HEK293 (cell line): ENCODE data around the gene TTLL5.
A peak's percentile ranks its signal among the peaks of the same experiment; 100 is the strongest.

Experiments
- CTCF ChIA-PET: fragments of 350-600 bp; formaldehyde crosslinking; extraction: SDS; loops from one replicate; lab custom pipeline; 2021; ENCODE audit warnings: antibody characterized with exemption; lab: Yijun Ruan, JAX
- POLR2A ChIA-PET: fragments of 300-600 bp; formaldehyde crosslinking; extraction: SDS; loops from one replicate; lab custom pipeline; 2020; ENCODE audit warnings: antibody characterized with exemption, inconsistent platforms; lab: Yijun Ruan, JAX
- H3K27ac ChIP-seq: fragments of 200-500 bp; sonication (Bioruptor generic); 2 replicates; pipeline ENCODE4 v1.5.1; 2014; ENCODE audit warnings: low read depth, low read length, control low read depth, inconsistent platforms; ENCODE audit errors: extremely low read depth
- H3K36me3 ChIP-seq, 2 experiments: fragments of 200-500 bp in 1 of 2; sonication (Bioruptor generic) in 1 of 2; 1 replicate in 1 of 2; 2 replicates in 1 of 2; pipeline ENCODE4 v1.5.1; 2014 to 2017; ENCODE audit warnings: inconsistent platforms in 2 of 2, low read length in 2 of 2; ENCODE audit not compliant: control insufficient read depth in 2 of 2, insufficient read depth in 1 of 2
- H3K4me1 ChIP-seq: fragments of 200-500 bp; sonication (Bioruptor generic); 2 replicates; pipeline ENCODE4 v1.5.1; 2014; ENCODE audit warnings: mild to moderate bottlenecking, low read length, inconsistent platforms; ENCODE audit not compliant: control insufficient read depth, insufficient read depth
- H3K4me3 ChIP-seq: 2 replicates; pipeline ENCODE4 v1.5.1; 2011; ENCODE audit warnings: low read depth, mild to moderate bottlenecking, control low read depth, low read length, moderate library complexity
- H3K9me3 ChIP-seq: fragments of 200-500 bp; sonication (Bioruptor generic); 2 replicates; pipeline ENCODE4 v1.5.1; 2014; ENCODE audit warnings: low read depth, low read length, inconsistent platforms; ENCODE audit not compliant: control insufficient read depth, insufficient read depth
- ATF2 ChIP-seq: fragments of 450-650 bp; formaldehyde crosslinking; IDR thresholded peaks from 2 replicates; pipeline ENCODE4 v1.5.1; 2016; ENCODE audit warnings: missing biosample characterization, missing genetic modification characterization, low read depth
- BCL11B ChIP-seq: fragments of 450-650 bp; formaldehyde crosslinking; IDR thresholded peaks from 2 replicates; pipeline ENCODE4 v1.5.1; 2016; ENCODE audit warnings: low read depth, missing biosample characterization, missing genetic modification characterization
- CTCF ChIP-seq: fragments of 450-650 bp; formaldehyde crosslinking; IDR thresholded peaks from 2 replicates; pipeline ENCODE4 v1.5.1; 2016; ENCODE audit warnings: missing biosample characterization, missing genetic modification characterization
- SCRT2 ChIP-seq: fragments of 450-650 bp; formaldehyde crosslinking; IDR thresholded peaks from 2 replicates; pipeline ENCODE4 v1.5.1; 2016; ENCODE audit warnings: missing biosample characterization, missing genetic modification characterization
- SP3 ChIP-seq: fragments of 450-650 bp; formaldehyde crosslinking; IDR thresholded peaks from 2 replicates; pipeline ENCODE4 v1.5.1; 2016; ENCODE audit warnings: missing biosample characterization, missing genetic modification characterization
- SP7 ChIP-seq: fragments of 450-650 bp; formaldehyde crosslinking; IDR thresholded peaks from 2 replicates; pipeline ENCODE4 v1.5.1; 2016; ENCODE audit warnings: missing biosample characterization, missing genetic modification characterization
- ZBTB1 ChIP-seq: fragments of 450-650 bp; formaldehyde crosslinking; IDR thresholded peaks from 2 replicates; pipeline ENCODE4 v1.5.1; 2016; ENCODE audit warnings: missing biosample characterization, missing genetic modification characterization
- ZBTB11 ChIP-seq: fragments of 450-650 bp; formaldehyde crosslinking; conservative IDR thresholded peaks from 2 replicates; pipeline ENCODE4 v1.5.1; 2016; ENCODE audit warnings: low read depth, missing biosample characterization, missing genetic modification characterization
- ZBTB48 ChIP-seq: fragments of 450-650 bp; formaldehyde crosslinking; IDR thresholded peaks from 2 replicates; pipeline ENCODE4 v1.5.1; 2016; ENCODE audit warnings: missing biosample characterization, missing genetic modification characterization
- ZBTB7A ChIP-seq: fragments of 450-650 bp; formaldehyde crosslinking; IDR thresholded peaks from 2 replicates; pipeline ENCODE4 v1.5.1; 2016; ENCODE audit warnings: low read depth, missing biosample characterization, missing genetic modification characterization
- ZNF19 ChIP-seq: fragments of 450-650 bp; formaldehyde crosslinking; IDR thresholded peaks from 2 replicates; pipeline ENCODE4; 2016; ENCODE audit warnings: missing biosample characterization, missing genetic modification characterization, low read depth
- ZNF24 ChIP-seq: fragments of 450-650 bp; formaldehyde crosslinking; IDR thresholded peaks from 2 replicates; pipeline ENCODE4 v1.5.1; 2016; ENCODE audit warnings: missing biosample characterization, missing genetic modification characterization
- ZNF280C ChIP-seq: fragments of 450-650 bp; formaldehyde crosslinking; IDR thresholded peaks from 2 replicates; pipeline ENCODE4 v1.5.1; 2016; ENCODE audit warnings: missing biosample characterization, missing genetic modification characterization
- ZNF366 ChIP-seq: fragments of 450-650 bp; formaldehyde crosslinking; conservative IDR thresholded peaks from 2 replicates; pipeline ENCODE4 v1.5.1; 2016; ENCODE audit warnings: missing biosample characterization, missing genetic modification characterization
- ZNF426 ChIP-seq: fragments of 450-650 bp; formaldehyde crosslinking; IDR thresholded peaks from 2 replicates; pipeline ENCODE4 v1.5.1; 2017; ENCODE audit warnings: missing biosample characterization, missing genetic modification characterization, mild to moderate bottlenecking, inconsistent platforms, moderate library complexity
- ZNF433 ChIP-seq: fragments of 450-650 bp; formaldehyde crosslinking; IDR thresholded peaks from 2 replicates; pipeline ENCODE4 v1.5.1; 2016; ENCODE audit warnings: missing biosample characterization, missing genetic modification characterization, low read depth
- ZNF555 ChIP-seq: fragments of 450-650 bp; formaldehyde crosslinking; conservative IDR thresholded peaks from 2 replicates; pipeline ENCODE4 v1.5.1; 2017; ENCODE audit warnings: missing biosample characterization, mild to moderate bottlenecking, missing genetic modification characterization, inconsistent platforms
- ZNF571 ChIP-seq: fragments of 450-650 bp; formaldehyde crosslinking; IDR thresholded peaks from 2 replicates; pipeline ENCODE4 v1.5.0; 2017; ENCODE audit warnings: missing biosample characterization, missing genetic modification characterization
- ZNF600 ChIP-seq: fragments of 450-650 bp; formaldehyde crosslinking; IDR thresholded peaks from 2 replicates; pipeline ENCODE4 v1.5.1; 2016; ENCODE audit warnings: missing biosample characterization, missing genetic modification characterization
- ZNF654 ChIP-seq: fragments of 450-650 bp; formaldehyde crosslinking; IDR thresholded peaks from 2 replicates; pipeline ENCODE4 v1.5.1; 2016; ENCODE audit warnings: low read depth, missing biosample characterization, missing genetic modification characterization
- ZNF660 ChIP-seq: fragments of 450-650 bp; IDR thresholded peaks from 2 replicates; pipeline ENCODE4 v1.5.1; 2018; ENCODE audit warnings: missing biosample characterization, mild to moderate bottlenecking, missing genetic modification characterization
- ZNF701 ChIP-seq: fragments of 450-650 bp; formaldehyde crosslinking; IDR thresholded peaks from 2 replicates; pipeline ENCODE4 v1.5.1; 2016; ENCODE audit warnings: missing biosample characterization, missing genetic modification characterization
- ZNF707 ChIP-seq: fragments of 450-650 bp; formaldehyde crosslinking; IDR thresholded peaks from 2 replicates; pipeline ENCODE4 v1.5.1; 2016; ENCODE audit warnings: missing biosample characterization, missing genetic modification characterization
- ZNF791 ChIP-seq: fragments of 450-650 bp; formaldehyde crosslinking; IDR thresholded peaks from 2 replicates; pipeline ENCODE4 v1.5.1; 2016; ENCODE audit warnings: missing biosample characterization, missing genetic modification characterization
- ZNF843 ChIP-seq: fragments of 450-650 bp; formaldehyde crosslinking; IDR thresholded peaks from 2 replicates; pipeline ENCODE4 v1.5.1; 2016; ENCODE audit warnings: missing biosample characterization, missing genetic modification characterization
- ZSCAN16 ChIP-seq: fragments of 450-650 bp; formaldehyde crosslinking; IDR thresholded peaks from 2 replicates; pipeline ENCODE4 v1.5.1; 2016; ENCODE audit warnings: missing biosample characterization, missing genetic modification characterization

Gene TTLL5

GRCh38 chr14:75711105-75711795 lies 50.2 kb downstream of the TTLL5 start:
- TF ChIP-seq ZNF555 (no peak), ZNF19 (tag by site-specific recombination) (no peak), ZNF654 (tag by site-specific recombination) (peak; percentile 66), ZNF701 (tag by site-specific recombination) (no peak), ZNF707 (tag by site-specific recombination) (no peak), ATF2 (tag by site-specific recombination) (no peak), CTCF (tag by site-specific recombination) (peak; percentile 45; the same call in 1 of the 2 replicates), ZNF433 (tag by site-specific recombination) (no peak)
- Histone ChIP-seq H3K36me3 (peaks cover 11 to 14% of the 10 kb centered on the region in 2 experiments), H3K4me3 (no peak overlapping the region), H3K27ac (no peak overlapping the region; the same call in 1 of the 2 replicates), H3K4me1 (peaks cover 15% of the 10 kb centered on the region), H3K9me3 (no peaks in the 10 kb centered on the region)
- ChIA-PET CTCF (interaction anchor here (0.5 to 6.4 kb wide), 48 partner anchors 9 to 937 kb away, joined by 3 to 259 read pairs (median 4); partner anchors contain the start of genes FLVCR2, IFT43 and TGFB3), POLR2A (interaction anchor here (1.4 kb wide), 1 partner anchor 271 kb away, joined by 6 read pairs; the partner anchor contains the start of gene TGFB3)

GRCh38 chr14:75711796-75712211 lies 50.8 kb downstream of the TTLL5 start:
- H3K4me3 ChIP-seq, result no peak overlapping the region
- ChIA-PET POLR2A (interaction anchor here (0.7 to 1.4 kb wide), 2 partner anchors 271 to 275 kb away, joined by 6 read pairs; partner anchors contain the start of gene TGFB3), CTCF (interaction anchor here (0.6 to 6.4 kb wide), 38 partner anchors 9 to 936 kb away, joined by 3 to 259 read pairs (median 4); partner anchors contain the start of genes FLVCR2, IFT43 and TGFB3)
- peaks cover 20% of the 10 kb centered on the region for H3K4me1 ChIP-seq
- H3K27ac ChIP-seq, result peak overlapping the region; percentile 38; the same call in 1 of the 2 replicates
- H3K9me3 ChIP-seq, result no peaks in the 10 kb centered on the region
- peaks cover 11 to 14% of the 10 kb centered on the region in 2 experiments for H3K36me3 ChIP-seq
- TF ChIP-seq ZNF426, result no peak
- TF ChIP-seq SP3, result no peak
- peak; percentile 71 for TF ChIP-seq ZNF366 (tag by site-specific recombination)
- TF ChIP-seq ZBTB11 (tag by site-specific recombination), result no peak
- no peak for TF ChIP-seq ZBTB1
- no peak for TF ChIP-seq ZNF571
- 0 out of 2 replicates have a peak, but pooled peaks have one; percentile 48 for TF ChIP-seq ZNF660
- no peak for TF ChIP-seq BCL11B
- peak; percentile 70; the same call in 1 of the 2 replicates for TF ChIP-seq ZNF600 (tag by site-specific recombination)
- no peak for TF ChIP-seq ZNF843 (tag by site-specific recombination)
- peak; percentile 31; the same call in 1 of the 2 replicates for TF ChIP-seq SP7 (tag by site-specific recombination)
- TF ChIP-seq SCRT2, result peak; percentile 41; the same call in 1 of the 2 replicates
- TF ChIP-seq ZNF280C (tag by site-specific recombination), result no peak
- TF ChIP-seq ZBTB48 (tag by site-specific recombination), result peak; percentile 92
- TF ChIP-seq ZNF24 (tag by site-specific recombination), result no peak
- no peak for TF ChIP-seq ZNF791
- TF ChIP-seq ZBTB7A (tag by site-specific recombination), result no peak
- no peak for TF ChIP-seq ZSCAN16 (tag by site-specific recombination)
